Right lung (tissue), 10 donors: Measurements from ENCODE around the gene GLB1L. TPM values are rescaled to one million over a fixed set of nuclear protein-coding genes. Genes with fewer than 3 reads are reported as not detected.
"Not testable (repeated sequence)": the region's sequence is repeated elsewhere in the genome, so short reads cannot be mapped to it uniquely, and the experiment has no call there.

ENCODE experiments used
- DNase-seq, 2 donors: peaks; one replicate each; pipeline ENCODE4 v3.0.0-alpha.2; 2013
- long read RNA-seq, 8 donors: transcript quantifications; one replicate each; lab custom pipeline, GENCODE V29; 2026
- polyA plus RNA-seq, 5 donors: library from polyadenylated mRNA; unstranded; fragments of 120-200 nt; gene quantifications; one replicate each; pipeline versions ENCODE4 v1.2.1 to v1.2.3, GENCODE V29; 2013; ENCODE audit warnings: inconsistent platforms in 1 of 5, low replicate concordance in 1 of 5; ENCODE audit not compliant: insufficient read length in 5 of 5, insufficient read depth in 1 of 5

Gene GLB1L
- polyA plus RNA-seq, result 10 to 100 TPM; 11.2 to 17.4 (median 15.2) TPM
- long read RNA-seq, donor 1, partial matches to known transcripts, result 0 of 1 reads
- long read RNA-seq, donor 1, other reads (novel, unspliced or antisense), result 0 of 1 reads
- long read RNA-seq, donor 2, result 0 reads
- long read RNA-seq, donor 3, partial matches to known transcripts, result 0 of 1 reads
- long read RNA-seq, donor 3, other reads (novel, unspliced or antisense), result 0 of 1 reads
- long read RNA-seq, donor 4, partial matches to known transcripts, result 0 of 1 reads
- long read RNA-seq, donor 4, other reads (novel, unspliced or antisense), result 0 of 1 reads
- long read RNA-seq, donor 5, partial matches to known transcripts, result 50 of 50 reads
- long read RNA-seq, donor 5, other reads (novel, unspliced or antisense), result 0 of 50 reads
- long read RNA-seq, donor 6, result 0 reads
- long read RNA-seq, donor 7, partial matches to known transcripts, result 0 of 1 reads
- long read RNA-seq, donor 7, other reads (novel, unspliced or antisense), result 0 of 1 reads
- long read RNA-seq, donor 8, result 0 reads

- peak; percentile 95 for DNase-seq
Observed at GRCh38 chr2:219245148-219245898, at the start of gene GLB1L, which contains the start of gene STK16. Gene GLB1L, minus strand, starts transcription at chr2:219245444. Its CDS starts 1,871 bp downstream, at chr2:219243573. Gene STK16, plus strand, starts transcription at chr2:219245479. Its CDS starts 521 bp downstream, at chr2:219246000.

- peak; percentile 83 to 86 for DNase-seq
Observed at GRCh38 chr2:219294356-219295351, 49.4 kb upstream of the GLB1L start.

GRCh38 chr2:219293736-219294231 is 48.5 kb upstream of the GLB1L start:
- DNase-seq, result no peak

- no peak for DNase-seq
Observed at GRCh38 chr2:219292616-219293015, 47.4 kb upstream of the GLB1L start.

GRCh38 chr2:219291910-219292490 is 46.8 kb upstream of the GLB1L start:
- DNase-seq, result no peak

GRCh38 chr2:219291394-219291793 is 46.1 kb upstream of the GLB1L start:
- DNase-seq, result no peak

GRCh38 chr2:219290381-219291171 is 45.3 kb upstream of the GLB1L start:
- DNase-seq, result no peak

- peak; percentile 70 to 76 for DNase-seq
Observed at GRCh38 chr2:219289537-219290361, 44.5 kb upstream of the GLB1L start.

- no peak for DNase-seq
Observed at GRCh38 chr2:219289195-219289536, 43.9 kb upstream of the GLB1L start.

GRCh38 chr2:219287580-219288265 is 42.5 kb upstream of the GLB1L start:
- no peak for DNase-seq

GRCh38 chr2:219287116-219287440 is 41.8 kb upstream of the GLB1L start:
- not testable (repeated sequence) for DNase-seq

- DNase-seq, result no peak
Observed at GRCh38 chr2:219286436-219287115, 41.3 kb upstream of the GLB1L start.

- no peak for DNase-seq
Observed at GRCh38 chr2:219285894-219286425, 40.7 kb upstream of the GLB1L start.

- DNase-seq, result no peak
Observed at GRCh38 chr2:219285373-219285735, 40.1 kb upstream of the GLB1L start.

GRCh38 chr2:219284501-219285372 is 39.5 kb upstream of the GLB1L start:
- no peak for DNase-seq

GRCh38 chr2:219282943-219283581 is 37.8 kb upstream of the GLB1L start:
- no peak for DNase-seq
